Stimulated activated CD8-positive, alpha-beta memory T cell treated with anti-CD3 and anti-CD28 coated beads, Interleukin-4, amount 100 ng/mL, for 1 hour (primary cell): ENCODE data around the gene POMZP3.
"Not testable (repeated sequence)": the region's sequence is repeated elsewhere in the genome, so short reads cannot be mapped to it uniquely, and the experiment has no call there.

Experiments used
- DNase-seq, 2 donors: peaks; one replicate each; pipeline ENCODE4 v3.0.0-alpha.2; 2020; ENCODE audit warnings: low read depth in 2 of 2, low spot score in 1 of 2

The POMZP3 gene

DNA sequence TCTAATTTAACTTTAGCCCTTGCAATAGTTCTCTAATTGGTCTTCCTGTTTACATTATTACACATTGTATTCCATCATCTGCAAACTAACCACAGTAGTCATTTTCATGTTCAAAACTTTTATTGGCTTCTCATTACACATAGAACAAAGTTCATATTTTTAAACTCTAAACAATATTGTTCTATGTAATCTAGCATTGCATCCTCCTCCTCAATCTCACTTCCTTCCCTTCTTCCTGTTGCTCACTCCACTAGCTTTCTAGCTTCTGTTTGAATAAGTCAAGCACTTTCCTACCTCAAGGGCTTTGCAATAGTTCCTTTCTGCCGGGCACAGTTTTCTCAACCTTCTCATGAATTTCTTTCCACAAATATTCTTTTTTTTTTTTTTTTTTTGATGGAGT is 38.5 kb downstream of the POMZP3 start:
- DNase-seq, result not testable (repeated sequence)

DNA sequence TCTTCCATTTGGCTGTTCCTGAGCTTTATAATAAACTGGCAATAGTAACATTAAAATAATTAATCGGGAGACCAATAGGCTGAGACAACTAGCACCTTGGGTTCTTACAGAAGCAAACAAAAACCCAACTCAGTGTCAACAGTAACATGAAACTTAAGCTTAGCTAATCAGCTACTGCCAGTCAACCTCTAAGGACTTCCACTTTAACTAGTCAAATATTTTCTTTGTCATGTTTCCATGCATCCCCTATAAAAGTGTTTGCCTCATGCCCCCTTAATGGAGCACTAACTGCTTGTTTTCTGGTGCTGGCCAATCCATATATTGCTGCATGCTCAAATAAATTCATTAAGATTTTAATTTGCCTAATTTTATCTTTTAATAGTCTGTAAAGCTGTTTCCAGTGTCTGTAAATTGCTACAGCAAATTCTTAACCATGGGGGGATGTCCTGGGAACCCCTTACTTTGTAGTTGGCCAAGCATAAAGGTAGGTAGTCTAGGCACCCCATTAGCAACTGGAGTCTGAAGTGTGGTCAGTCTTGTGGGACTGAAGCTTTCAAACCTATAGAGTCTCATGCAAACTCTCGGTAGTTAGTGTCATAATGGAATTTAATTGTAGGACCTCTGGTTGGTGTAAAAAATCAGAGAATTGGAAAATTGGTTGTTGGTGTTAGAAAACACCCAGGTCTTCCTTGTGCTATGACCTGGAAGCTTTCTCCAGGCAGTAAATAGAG is 40.3 kb downstream of the POMZP3 start:
- not testable (repeated sequence) for DNase-seq

DNA sequence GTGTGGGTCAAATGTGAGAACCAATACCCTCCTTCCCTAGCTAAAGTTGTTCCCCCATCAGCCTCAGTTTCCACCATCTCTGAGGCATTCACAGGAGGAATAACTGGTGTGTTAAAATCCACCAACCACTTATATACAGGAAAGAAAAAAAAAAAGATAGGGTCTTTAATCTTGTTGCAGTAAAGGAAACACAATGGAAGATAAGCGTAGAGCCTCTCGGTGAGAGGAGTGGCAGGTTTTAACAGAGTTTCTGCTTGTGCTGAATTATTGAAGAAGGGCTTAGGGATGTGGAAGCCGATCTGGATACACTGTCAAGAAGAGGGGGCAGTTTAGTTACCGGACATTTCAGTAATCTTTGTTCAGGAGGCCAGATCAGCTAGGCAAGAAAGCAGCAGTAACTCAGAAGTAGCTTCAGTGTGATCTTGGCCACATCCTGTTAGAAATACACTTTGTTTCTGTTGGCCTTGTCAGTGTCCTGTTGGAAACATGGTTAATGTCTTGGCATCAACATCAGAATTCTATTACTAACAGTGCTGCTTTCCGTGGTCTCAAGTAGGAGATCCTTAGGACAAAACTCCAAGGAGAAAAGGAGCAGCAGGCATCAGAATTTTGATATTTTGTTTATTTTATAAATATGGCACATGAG is 43.3 kb downstream of the POMZP3 start:
- not testable (repeated sequence) for DNase-seq

DNA sequence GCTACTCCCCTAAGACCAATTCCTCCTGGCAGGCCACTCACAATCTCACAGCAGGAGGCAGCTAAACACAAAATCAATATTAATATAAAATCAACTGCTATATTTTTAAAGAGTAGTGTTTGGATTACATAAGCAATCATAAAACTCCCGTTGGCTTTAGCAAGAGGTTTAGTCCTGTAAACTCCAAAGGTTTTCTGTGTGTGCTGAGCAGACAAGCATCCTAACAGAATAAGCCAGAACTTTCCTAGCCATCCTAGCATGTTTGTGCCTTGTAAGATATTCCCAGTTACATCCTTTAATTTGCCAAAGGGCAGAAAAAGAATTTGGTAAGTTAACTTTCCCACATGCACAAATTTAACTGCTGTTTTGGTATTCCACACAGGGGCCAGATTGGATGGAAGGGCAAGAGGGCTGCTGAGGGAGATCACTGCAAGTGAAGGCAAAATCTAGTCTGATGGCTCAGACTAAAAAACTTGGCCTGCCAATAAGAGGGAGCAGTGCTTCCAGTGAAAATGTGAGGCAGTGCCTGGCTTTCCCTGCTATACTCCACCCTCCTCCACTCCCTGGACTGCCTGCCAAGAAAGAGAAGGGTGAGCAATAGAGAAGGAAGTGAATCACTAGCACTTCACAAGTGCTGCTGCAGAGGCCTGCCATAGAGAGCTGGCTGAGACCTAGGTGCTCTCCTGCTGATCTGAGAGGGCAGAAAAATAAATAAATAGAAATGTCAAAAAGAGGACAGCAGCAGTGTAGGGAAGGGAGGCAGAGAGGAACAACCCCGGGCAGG is 44.0 kb downstream of the POMZP3 start:
- DNase-seq, result not testable (repeated sequence)

DNA sequence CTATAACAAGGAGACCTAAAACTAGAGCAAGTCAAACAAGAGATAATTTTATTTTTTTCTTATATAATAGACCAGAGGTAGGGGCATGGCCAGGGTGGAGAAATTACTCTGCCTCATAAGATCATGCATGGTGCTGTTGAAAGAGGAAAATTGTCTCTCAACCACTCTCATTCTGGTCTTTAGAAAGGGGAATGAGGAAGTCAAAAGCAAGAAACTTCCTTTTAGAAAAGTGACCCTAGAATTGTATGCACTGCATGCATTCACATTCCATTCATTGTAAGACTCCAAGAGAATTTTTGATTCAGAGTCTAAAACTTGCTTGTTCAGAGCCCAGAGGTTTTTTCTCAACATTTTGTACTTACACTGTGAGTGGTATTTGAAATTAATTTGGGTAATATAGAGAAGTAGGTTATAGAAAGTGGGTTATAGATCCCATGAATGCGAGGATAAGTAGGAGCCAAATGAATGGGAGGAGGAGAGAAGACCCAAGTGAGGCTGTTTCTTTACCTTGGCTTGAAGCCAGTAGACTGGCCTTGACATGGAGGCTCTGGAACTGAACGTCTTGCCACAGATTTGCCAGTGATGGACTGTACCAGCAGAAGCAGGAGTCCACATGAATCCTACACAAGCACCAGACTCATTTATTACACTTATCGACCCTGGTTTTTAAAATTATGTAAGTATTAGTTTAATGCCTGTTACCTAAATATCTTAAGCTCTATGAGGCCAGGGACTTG is 51.0 kb downstream of the POMZP3 start:
- DNase-seq, result not testable (repeated sequence)

DNA sequence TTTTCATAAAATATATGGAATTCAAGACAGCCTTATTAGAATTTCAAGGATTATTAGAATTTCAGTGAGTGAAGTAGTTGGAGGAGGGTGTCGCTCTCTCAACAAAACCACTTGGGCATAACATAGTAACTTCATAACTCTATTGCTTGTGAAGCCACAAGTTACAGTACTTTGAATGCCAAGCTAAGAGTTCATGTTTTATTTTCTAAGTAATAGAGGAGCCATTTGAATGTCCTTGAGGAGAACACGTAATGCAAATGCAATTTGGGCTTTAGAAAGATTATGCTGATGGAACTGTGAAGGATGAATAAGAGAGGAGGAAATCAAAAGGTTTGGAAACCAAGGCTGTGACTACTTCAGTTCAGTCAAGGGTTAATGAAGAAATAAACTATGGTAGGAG is 51.6 kb downstream of the POMZP3 start:
- not testable (repeated sequence) for DNase-seq

DNA sequence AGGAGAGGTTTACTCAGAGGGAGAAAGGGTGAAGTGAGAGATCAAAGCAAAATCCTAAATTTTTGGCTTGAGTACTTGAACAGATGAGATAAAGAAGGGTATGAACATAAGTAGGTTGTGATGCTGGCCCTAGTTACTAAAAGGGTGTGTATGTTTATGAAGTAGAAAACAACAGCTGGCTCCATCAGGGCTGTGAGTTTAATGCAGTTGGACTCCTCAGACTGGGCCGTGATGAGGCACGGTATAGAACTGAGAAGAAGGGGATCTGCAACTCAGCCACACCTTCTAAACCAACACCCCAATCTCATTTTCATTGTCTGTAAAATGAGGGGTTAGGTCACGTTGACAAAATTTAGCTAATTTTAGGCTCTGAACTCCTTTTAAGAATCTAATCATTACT is 54.8 kb downstream of the POMZP3 start:
- not testable (repeated sequence) for DNase-seq

DNA sequence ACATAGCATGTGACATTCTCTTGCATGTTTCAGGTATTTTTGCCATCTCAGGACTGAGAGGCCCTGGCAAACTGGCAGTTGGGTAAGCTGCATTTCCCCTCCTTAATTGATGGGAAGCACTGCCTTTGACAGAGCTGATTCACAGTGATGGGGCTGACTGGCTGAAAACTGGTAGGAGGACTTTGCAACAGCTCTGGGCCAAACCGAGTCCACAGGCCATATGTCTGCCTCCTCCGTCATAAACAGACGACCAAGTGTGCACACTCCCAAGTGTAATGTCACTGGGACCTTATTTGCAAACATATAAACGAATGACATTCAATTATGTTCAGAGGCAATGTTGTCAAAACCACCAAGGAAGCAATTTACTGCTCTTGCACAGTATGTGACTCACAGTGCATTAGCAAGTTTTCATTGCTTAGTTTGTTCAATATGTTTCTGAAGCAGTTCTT is 56.7 kb downstream of the POMZP3 start:
- not testable (repeated sequence) for DNase-seq

DNA sequence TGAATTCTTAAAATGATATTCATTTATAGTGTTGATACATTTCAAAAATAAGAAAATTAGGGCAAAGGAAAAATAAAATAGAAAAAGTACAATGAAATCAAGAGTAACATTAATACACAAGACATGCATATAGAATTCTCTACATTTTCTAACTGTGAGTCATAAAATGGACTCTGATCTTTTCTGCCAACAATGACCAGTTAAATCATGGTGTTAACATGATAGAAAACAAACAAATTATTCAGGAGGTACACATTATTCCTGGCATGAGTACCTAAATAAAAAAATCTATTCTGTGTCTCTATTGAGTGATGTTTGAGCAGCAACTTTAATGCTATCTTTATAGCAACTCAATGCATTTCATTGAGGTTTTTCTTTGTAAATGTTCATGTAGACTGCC is 58.3 kb downstream of the POMZP3 start:
- not testable (repeated sequence) for DNase-seq

DNA sequence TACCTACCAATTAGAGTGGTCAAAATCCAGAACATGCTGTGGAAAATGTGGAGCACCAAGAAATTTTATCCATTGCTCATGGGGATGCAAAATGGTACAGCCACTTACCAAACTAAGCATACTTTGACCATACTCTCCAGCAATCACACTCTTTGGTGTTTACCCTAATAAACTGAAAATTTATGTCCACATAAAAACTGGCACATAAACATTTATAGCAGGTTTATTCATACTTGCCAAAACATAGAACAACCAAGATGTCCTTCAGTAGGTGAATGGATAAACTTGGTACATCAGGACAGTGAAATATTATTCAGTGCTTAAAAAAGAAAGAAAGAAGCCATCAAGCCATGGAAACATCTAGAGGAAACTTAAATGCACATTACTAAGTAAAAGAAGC is 59.3 kb downstream of the POMZP3 start:
- DNase-seq, result not testable (repeated sequence)

DNA sequence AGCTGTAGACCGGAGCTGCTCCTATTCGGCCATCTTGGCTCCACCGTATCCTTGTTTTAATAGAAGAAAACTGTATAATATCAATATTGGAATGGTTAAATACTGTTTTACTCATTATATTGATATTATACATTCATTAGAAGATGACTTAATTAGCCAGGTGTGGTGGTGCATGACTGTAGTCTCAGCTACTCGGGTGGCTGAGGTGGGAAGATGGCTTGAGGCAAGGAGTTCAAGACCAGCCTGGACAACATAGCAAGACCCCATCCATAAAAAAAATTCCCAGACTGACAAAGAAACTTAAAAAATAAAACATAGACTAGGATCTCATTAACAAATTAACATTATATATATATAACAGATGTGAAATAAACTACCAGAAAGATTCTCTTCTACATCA is 59.8 kb downstream of the POMZP3 start:
- DNase-seq, result not testable (repeated sequence)

DNA sequence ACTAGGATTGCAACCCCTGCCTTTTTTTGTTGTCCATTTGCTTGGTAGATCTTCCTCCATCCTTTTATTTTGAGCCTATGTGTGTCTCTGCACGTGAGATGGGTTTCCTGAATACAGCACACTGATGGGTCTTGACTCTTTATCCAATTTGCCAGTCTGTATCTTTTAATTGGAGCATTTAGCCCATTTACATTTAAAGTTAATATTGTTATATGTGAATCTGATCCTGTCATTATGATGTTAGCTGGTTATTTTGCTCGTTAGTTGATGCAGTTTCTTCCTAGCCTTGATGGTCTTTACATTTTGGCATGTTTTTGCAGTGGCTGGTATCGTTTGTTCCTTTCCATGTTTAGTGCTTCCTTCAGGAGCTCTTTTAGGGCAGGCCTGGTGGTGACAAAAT is 62.1 kb downstream of the POMZP3 start:
- DNase-seq, result not testable (repeated sequence)

DNA sequence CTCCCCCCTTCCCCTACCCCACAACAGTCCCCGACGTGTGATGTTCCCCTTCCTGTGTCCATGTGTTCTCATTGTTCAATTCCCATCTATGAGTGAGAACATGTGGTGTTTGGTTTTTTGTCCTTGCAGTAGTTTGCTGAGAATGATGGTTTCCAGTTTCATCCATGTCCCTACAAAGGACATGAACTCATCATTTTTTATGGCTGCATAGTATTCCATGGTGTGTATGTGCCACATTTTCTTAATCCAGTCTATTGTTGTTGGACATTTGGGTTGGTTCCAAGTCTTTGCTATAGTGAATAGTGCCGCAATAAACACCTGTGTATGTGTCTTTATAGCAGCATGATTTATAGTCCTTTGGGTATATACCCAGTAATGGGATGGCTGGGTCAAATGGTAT is 65.7 kb downstream of the POMZP3 start:
- DNase-seq, result not testable (repeated sequence)

DNA sequence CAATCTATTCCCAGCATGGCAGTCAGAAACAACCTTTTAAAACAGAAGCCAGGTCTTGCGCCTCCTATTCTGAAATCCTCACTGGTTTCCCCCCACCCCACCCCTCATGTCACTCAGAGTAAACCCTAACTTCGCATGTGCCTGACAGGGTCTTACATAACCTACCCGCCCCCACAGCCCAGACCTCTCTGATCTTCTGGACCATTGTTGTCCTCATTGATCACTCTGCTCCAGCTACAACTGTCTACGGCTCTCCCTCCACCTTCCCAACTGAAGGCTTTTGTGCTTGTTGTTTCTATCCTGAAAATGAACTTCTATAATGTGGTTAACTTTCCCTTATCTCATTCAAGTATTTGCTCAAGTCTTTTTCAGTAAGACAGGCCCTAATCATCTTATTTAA is 66.9 kb downstream of the POMZP3 start:
- not testable (repeated sequence) for DNase-seq
